NCI-H1417 treated with DMSO at 0.1 percent for 48 hours (cell line): ENCODE results near the gene DUSP28.
"Not testable (repeated sequence)": the region's sequence is repeated elsewhere in the genome, so short reads cannot be mapped to it uniquely, and the experiment has no call there.

Experiments used
- DNase-seq: peaks from one replicate; lab custom pipeline; 2025; lab: John Stamatoyannopoulos, UW

The DUSP28 gene

DNA sequence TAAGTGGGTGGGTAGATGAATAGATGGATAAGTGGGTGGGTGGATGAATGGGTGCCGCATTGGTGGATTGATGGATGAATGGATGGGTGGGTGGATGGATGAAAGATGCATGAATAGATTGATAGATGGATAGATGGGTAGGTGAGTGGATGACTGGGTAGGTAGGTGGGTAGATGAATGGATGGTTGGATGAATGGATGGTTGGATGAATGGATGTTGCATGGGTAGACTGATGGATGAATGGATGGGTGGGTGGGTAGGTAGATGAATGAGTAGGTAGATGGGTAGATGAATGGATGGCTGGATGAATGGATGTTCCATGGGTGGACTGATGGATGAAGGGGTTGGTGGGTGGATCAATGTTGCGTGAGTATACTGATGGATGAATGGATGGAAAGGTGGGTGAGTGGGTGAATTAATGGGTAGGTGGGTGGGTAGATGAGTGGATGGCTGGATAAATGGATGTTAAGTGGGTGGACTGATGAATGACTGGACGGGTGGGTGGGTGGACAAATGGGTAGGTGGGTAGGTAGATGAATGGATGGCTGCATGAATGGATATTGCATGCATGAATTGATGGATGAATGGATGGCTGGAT is 32.9 kb upstream of the DUSP28 start:
- DNase-seq, result no peak

DNA sequence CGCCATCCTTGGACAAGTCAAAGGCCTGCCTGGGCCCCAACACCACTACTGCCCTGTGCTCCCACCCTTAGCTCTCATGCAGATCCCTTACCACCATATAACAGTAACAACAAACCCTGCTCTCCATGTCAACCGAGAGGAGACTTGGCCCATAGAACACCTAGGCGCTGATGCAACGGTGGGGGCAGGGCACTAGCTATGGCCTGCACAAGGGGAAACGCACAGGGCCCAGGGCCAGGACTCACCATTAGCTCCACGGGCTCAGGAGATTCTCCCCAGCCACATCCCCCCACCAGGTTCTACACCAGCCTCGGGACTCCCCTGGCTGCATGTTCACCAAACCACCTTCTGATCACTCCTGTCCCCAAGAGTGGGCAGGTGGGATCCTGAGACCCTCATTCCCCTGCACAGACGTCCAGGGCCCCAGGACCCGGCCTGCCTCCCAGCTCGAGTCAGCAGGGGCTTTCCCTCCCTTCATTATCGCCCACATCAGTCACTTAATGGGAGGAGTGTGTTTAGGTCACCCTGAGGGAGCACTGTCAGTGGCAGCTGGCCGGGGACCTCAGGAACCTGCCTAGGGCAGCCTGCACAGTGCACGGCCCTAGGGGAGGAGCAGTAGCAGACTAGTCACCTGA is 31.6 kb upstream of the DUSP28 start:
- DNase-seq, result no peak

- DNase-seq, result no peak
Observed at GRCh38 chr2:240529344-240529999, 30.7 kb upstream of the DUSP28 start.

DNA sequence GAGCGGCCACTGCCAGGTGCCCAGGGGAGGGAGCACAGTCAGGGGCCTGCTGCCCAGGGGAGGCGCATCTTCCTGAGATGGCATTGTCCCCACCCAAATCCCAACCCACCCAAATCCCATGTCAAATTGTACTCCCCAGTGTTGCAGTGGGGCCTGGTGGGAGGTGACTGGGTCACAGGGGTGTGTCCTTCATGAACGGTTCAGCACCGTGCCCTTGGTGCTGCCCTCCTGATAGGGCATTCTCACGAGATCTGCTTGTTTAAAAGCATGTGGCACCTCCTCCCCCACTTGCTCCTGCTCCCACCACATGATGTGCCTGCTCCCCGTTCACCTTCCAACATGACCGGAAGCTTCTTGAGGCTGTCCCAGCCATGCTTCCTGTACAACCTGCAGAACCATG is 30.0 kb upstream of the DUSP28 start:
- no peak for DNase-seq

DNA sequence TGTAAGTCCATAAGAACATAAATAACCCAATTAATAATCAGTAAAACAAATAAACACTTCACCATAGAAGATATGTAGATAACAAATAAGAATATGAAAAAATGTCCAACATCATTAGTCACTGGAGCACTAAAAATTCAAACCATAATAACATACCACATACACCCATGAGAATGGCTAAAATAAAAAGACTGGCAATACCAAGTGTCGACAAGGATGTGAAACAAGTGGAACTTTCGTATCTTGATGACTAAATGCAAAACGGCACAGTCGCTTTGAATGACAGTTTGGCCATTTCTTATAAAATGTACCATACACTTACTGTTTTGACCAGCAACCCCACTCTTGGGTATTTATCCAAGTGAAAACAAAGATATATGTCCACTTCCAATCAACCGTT is 29.1 kb upstream of the DUSP28 start:
- no peak for DNase-seq

DNA sequence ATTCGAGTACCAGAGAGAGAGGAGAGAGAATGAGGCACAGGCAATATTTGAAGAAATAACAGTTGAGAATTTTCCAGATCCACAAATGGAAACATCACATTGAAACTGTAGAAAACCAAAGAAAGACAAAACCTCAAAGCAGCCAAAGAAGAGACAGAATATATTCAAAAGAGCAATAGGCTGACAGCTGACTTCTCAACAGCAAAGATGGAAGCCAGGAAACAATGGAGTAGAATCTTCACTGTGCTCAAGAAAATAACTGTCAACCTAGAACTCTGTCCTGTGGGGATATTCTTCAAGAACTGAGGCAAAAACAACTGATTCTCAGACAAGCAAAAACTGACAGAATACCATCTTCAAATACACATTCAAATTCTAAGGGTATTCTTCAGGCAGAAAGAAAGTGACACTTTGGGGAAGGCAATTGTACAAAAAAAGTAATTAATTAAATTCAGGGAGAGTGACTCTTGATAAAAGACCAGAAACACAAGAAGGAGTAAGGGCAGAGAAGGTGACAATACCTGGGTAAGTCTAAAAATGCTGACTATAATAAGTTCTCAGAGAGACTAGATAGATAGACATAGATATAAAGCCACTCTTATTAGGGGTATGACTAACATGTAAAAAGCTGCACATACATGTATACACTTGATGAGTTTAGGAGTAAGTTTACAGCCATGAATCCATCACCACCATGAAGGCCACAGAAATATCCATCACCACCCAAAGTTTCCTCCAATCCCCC is 28.0 kb upstream of the DUSP28 start:
- no peak for DNase-seq

DNA sequence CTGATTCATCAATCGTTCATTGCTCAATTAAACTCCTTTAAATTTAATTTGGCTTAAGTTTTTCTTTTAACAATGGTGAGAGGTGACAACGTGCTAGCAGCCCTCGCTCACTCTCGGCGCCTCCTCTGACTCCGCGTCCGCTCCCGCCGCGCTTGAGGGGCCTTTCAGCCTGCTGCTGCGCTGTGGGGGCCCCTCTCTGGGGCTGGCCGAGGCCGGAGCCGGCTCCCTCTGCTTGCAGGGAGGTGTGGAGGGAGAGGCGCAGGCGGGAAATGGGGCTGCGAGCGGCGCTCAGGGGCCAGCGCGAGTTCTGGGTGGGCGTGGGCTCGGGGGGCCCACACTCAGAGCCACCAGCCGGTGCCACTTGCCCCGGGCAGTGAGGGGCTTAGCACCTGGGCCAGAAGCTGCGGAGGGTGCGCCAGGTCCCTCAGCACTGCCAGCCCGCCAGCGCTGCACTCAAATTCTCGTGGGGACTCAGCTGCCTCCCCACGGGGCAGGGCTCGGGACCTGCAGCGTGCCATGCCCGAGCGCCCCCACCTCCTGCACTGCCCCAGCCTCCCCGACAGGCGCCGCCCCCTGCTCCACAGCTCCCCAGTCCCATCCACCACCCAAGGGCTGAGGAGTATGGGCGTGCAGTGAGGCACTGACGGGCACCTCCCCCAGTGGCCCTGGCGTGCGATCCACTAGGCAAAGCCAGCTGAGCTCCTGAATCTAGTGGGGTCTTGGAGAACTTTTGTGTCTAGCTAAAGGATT is 22.0 kb upstream of the DUSP28 start:
- DNase-seq, result no peak

DNA sequence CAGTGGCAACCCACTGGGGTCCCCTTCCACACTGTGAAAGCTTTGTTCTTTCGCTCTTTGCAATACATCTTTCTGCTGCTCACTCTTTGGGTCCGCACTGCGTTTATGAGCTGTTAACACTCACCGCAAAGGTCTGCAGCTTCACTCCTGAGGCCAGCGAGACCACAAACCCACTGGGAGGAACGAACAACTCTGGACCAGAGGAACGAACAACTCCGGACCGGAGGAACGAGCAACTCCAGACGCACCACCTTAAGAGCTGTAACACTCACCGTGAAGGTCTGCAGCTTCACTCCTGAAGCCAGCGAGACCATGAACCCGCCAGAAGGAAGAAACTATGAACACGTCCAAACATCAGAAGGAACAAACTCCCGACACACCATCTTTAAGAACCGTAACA is 21.1 kb upstream of the DUSP28 start:
- not testable (repeated sequence) for DNase-seq

DNA sequence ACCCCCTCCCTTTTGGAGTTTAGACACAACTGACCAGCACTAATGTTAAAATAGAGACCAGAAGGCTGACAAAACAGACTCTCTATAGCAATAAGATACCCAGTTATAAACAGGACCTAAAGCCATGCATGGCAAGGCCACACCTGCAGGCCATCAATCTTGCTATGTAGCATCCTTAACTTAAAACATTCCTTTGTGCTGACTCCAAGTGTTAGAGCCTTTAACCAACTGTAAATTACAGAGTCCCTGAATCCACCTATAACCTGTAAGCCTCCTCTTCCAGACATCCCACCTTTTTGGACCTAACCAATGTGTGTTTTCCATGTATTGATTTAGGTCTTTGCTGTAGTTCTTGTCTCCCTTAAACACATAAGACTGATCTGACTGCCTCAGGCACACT is 20.3 kb upstream of the DUSP28 start:
- DNase-seq, result no peak

GRCh38 chr2:240551288-240551687 is 8.9 kb upstream of the DUSP28 start:
- no peak for DNase-seq

DNA sequence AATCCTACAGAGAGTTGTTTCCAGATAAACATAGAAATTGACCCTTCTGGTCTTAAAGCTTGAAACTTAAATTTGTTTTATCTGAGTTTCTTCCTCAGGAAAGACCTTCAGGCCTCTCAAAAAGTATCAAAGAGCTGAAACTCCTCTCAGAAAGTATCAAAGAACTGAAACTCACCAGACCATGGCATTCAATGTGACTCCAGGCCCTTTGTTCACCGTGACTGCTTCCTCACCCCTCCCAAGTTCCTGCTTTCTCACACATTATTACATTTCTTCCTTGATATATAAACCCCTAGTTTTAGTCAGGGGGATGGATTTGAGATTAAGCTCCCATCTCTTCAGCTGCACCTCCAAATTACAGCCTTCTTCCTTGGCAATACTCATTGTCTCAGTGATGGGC is 8.3 kb upstream of the DUSP28 start:
- no peak for DNase-seq

- no peak for DNase-seq
Observed at GRCh38 chr2:240553956-240554480, 6.1 kb upstream of the DUSP28 start.

GRCh38 chr2:240554767-240555493 is 5.2 kb upstream of the DUSP28 start:
- DNase-seq, result no peak

- DNase-seq, result no peak
Observed at GRCh38 chr2:240555541-240556250, 4.5 kb upstream of the DUSP28 start.

DNA sequence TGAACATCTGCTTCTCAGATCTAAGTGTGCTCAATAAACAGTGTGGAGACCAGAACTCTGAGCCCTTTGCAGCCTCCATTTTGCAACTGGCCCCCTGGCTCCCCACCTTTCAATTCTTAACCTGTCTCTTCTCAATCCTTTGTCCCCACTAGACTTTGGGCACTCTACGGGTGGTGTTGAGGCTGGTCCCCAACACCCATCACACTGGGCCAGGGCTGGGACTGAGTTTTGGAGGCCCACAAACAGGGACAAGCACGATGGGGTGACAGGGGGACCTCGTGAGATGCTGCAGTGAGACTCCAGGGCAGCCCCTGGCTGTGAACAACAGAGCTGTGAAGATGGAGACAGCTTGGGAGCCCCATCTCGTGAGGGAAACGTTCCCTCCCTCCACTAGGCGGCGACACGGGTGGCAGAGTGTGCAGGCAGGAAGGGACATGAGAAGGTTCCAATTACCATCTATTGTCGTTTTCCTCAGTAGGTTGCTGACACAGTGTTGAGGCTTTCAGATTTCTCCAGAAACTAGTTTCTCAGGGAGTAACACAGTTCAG is 3.5 kb upstream of the DUSP28 start:
- DNase-seq, result no peak

DNA sequence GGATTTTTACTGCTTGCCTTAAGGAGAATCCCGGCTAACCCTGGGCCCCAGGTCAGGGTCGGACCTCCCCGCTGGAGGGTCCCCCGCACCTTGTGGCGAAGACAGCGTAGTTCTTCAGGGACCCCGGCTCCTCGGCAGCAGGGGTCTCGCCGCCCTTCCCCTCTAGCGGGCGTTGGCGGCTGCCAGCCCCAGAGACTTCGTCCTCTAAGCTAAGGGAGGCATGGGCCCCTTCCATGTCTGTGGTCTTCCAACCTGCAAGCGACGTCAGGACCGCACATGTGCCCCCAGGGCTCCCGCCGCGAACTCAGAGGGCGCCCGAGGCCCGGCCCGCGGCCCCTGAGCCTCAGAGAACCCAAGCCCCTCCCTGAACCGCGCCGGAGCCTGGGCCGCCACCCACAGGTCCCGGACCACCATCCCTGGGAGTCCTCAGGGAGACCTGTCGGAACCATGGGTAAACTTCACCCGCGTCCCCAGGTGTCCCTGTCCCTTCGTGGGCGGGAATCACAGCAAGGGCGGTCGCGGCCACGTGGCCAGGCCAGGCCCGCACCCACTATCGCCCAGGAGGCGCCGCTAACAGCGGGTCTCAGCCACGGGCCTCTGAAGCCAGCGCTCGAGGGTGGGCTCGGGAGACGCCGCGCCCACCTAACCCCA is 2.9 kb upstream of the DUSP28 start:
- DNase-seq, result no peak

DNA sequence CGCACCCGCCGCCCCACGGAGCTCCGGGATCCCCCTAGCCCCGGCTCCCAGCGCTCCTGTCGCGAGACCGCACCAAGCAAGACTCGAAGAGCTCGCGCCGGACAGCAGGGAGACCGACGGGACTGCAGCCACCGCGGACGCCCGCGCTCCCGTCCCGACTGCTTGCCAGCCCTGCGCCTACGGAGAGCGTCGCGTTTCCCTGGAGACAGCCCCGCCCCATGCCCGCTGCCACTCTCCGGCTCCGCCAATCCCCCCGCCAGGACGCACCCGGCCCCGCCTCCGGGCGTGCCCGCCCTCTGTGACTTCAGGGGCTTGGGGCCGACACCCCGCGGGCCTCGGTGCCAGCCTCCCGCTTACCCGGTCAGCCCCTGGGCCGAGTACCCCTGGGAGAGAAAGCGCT is 2.3 kb upstream of the DUSP28 start, which contains the start of gene ANKMY1:
TSS of gene ANKMY1 (minus strand) at position 181 of the 400 bp plus-strand sequence. CDS start 653 bp downstream, outside the sequence.
- DNase-seq, result no peak

DNA sequence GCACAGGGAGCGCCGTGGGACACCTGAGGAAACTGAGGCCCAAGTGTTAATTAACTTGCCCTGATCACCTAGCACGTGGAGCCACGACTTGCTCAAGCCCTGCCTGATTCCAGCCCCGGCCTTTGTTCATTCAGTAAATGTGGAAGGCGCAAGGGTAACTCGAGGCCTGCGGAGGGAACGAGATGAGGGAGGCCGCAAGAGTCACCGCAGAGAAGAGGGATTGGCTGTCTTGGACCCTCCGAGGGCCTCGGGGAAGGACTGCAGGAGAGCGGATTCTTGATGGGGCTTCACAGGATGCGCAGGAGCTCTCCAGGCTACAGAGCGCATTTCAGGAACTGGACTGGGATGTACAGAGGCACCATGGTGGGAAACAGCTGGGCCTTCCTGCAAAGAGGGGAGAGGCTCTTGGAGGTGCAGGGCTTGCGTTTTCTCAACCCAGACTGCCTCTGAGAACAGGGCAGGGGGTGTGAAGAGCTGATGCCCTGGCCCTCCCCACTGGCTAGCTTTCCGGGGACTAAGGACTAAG is 1.9 kb upstream of the DUSP28 start:
- DNase-seq, result no peak

DNA sequence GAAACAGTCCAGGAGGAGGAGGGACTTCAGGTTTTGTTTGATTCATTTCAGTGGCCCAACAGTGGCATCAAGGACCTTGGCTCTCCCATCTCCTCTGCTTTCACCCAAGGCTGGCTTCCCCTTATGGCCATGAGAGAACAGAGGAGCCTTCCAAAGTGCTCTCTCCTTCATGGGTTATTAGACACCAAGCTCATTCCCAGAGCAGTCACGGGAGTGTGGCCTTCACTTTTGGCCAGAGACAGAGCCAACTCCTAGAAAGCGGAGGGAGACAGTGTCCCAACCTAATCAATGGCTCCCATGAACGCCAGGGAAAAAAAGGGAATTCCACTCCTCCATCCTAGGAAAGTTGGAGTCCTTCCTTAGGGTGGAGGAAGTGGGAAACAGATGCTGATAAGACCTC is 871 bp upstream of the DUSP28 start:
- no peak for DNase-seq
